ENCODE results near the gene CCDC73. TPM values are rescaled to one million over a fixed set of nuclear protein-coding genes. Genes with fewer than 3 reads are reported as not detected.

CCDC73 gene
- total RNA-seq: 0.06 TPM

GRCh38 chr11:32794439-32794838, at the start of gene CCDC73:
Gene CCDC73 (minus strand): TSS chr11:32794662. CDS start chr11:32760243, 34,419 bp downstream.

DNA sequence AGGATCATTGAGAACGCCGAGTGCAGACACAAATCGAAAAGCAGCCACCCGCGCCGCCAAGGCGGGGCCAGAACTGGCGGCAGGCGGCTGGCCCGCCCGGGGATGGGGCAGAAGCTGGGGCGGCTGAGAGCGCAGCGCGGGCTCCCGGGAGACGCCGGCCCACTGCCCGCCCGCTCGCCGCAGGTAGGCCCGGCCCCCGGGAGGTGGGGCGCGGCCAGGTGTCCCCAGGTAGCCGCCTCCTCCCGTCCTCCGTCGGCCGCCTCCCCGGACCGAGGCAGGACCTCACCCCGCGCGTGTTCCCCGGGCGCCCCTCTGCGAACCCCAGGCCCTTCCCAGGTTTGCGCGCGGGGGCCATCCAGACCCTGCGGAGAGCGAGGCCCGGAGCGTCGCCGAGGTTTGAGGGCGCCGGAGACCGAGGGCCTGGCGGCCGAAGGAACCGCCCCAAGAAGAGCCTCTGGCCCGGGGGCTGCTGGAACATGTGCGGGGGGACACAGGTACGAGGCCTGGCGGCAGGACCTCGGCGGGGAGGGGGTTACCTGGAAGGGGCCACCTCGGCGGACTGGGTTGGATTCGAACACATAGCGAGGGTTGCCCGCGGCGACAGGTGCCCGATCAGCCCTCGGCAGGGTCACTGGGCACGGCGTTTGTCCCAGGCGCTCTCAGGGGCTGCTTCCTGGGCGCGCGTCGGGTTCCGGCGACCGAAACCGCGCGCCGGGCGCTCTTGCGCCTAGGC, 35.4 kb upstream of the CCDC73 start, which contains the start of gene PRRG4:
Gene PRRG4 (plus strand): TSS at position 248 of the 733 bp plus-strand sequence. CDS start 603 bp downstream, outside the sequence.

GRCh38 chr11:32583459-32584271, 210.8 kb downstream of the CCDC73 start, which contains the start of gene EIF3M:
Gene EIF3M (plus strand): TSS chr11:32583831. CDS start chr11:32583888, 57 bp downstream.

Other genes starting within 250 kb of the CCDC73 start
- gene EIF3M, start 210.8 kb downstream of the CCDC73 start, total RNA-seq: 328 TPM
- 4.0 TPM for gene PRRG4, start 35.3 kb upstream of the CCDC73 start, total RNA-seq
- 38.5 TPM for gene QSER1, start 98.1 kb upstream of the CCDC73 start, total RNA-seq
- gene DEPDC7, start 221.2 kb upstream of the CCDC73 start, total RNA-seq: 3.9 TPM
- 16.6 TPM for gene TCP11L1, start 244.9 kb upstream of the CCDC73 start, total RNA-seq

All from metanephros (tissue), 1 donor.